Motor neuron (in vitro differentiated cells): ENCODE measurements around the gene PSKH1. TPM values are rescaled to one million over a fixed set of nuclear protein-coding genes. Genes with fewer than 3 reads are reported as not detected.
A peak's percentile ranks its signal among the peaks of the same experiment; 100 is the strongest.
"Not testable (repeated sequence)": the region's sequence is repeated elsewhere in the genome, so short reads cannot be mapped to it uniquely, and the experiment has no call there.

Source experiments
- ATAC-seq, 8 experiments: fragments of 200-7000 bp; cut with Tn5 transposase; replicated peaks in 6 of 8; 2 replicates each; pipeline ENCODE4 v1.8.0; 2021; ENCODE audit warnings: mild to moderate bottlenecking in 8 of 8, moderate library complexity in 8 of 8
- H3K27ac ChIP-seq, 2 donors: fragments of 250-450 bp; sonication (Bioruptor Pico); 2 replicates each; pipeline ENCODE4 v1.9.0; 2021; ENCODE audit warnings: antibody characterized with exemption in 2 of 2, mild to moderate bottlenecking in 2 of 2, moderate library complexity in 1 of 2
- H3K4me1 ChIP-seq, 2 donors: fragments of 250-450 bp; sonication (Bioruptor Pico); replicated peaks in 1 of 2; 2 replicates each; pipeline ENCODE4 v1.6.1; 2021; ENCODE audit warnings: antibody characterized with exemption in 2 of 2, mild to moderate bottlenecking in 2 of 2, moderate library complexity in 1 of 2
- H3K4me3 ChIP-seq, 5 donors: fragments of 250-450 bp; sonication (Bioruptor Pico); 2 replicates each; pipeline ENCODE4 v1.9.0; 2021; ENCODE audit warnings: antibody characterized with exemption in 5 of 5, mild to moderate bottlenecking in 5 of 5, moderate library complexity in 4 of 5
- WGBS, 10 experiments: fragments of 450-650 bp; shearing (Covaris generic); methylation state at CpG; one replicate each; pipeline ENCODE4 v1.0.0; 2022; 5-methylcytosine and 5-hydroxymethylcytosine counted together
- in situ Hi-C, 9 experiments: fragments of 400-800 bp; cut with MboI; loops; one replicate each; pipeline ENCODE4 v1.15.0; 2021; ENCODE audit warnings: low sequenced_read_pairs in 9 of 9, low pct_unique_long_range_greater_than_20kb in 2 of 9; ENCODE audit not compliant: unreplicated experiment in 9 of 9
- total RNA-seq, 8 experiments: library from RNA; unstranded; fragments of 300-600 nt; gene quantifications; 2 replicates each; pipeline versions ENCODE4 v1.2.3 to v1.2.4, GENCODE V29; 2022

The PSKH1 gene
- total RNA-seq, 8 experiments from 2014 or later: 7.2 to 35.2 (median 13.9) TPM

- Histone ChIP-seq H3K4me1 (no peaks in the 10 kb centered on the region), H3K4me3 (no peak overlapping the region), H3K27ac (no peak overlapping the region)
- 89 to 100% (median 95%) methylated on average over 1 to 11 of the region's 11 CpGs; no CpG with 5 or more reads in 3 of the 10 experiments for WGBS, 10 experiments
- peak in 2 of 8 experiments; percentile 51 to 71 for ATAC-seq
- in situ Hi-C loops: no loop called here
Measured at GRCh38 chr16:67907397-67908180, 14.5 kb downstream of the PSKH1 start.

GRCh38 chr16:67909056-67909742 is 16.1 kb downstream of the PSKH1 start:
- H3K4me1 ChIP-seq: no peaks in the 10 kb centered on the region
- ATAC-seq: no peak
- 40 to 100% (median 96%) methylated on average over 1 to 9 of the region's 36 CpGs; no CpG with 5 or more reads in 4 of the 10 experiments for WGBS, 10 experiments
- H3K27ac ChIP-seq: no peak overlapping the region
- H3K4me3 ChIP-seq: no peak overlapping the region
- in situ Hi-C loops: no loop called here

- ATAC-seq: peak; percentile 79 to 99 (median 92)
- Histone ChIP-seq H3K4me1 (no peaks in the 10 kb centered on the region), H3K4me3 (no peak overlapping the region), H3K27ac (no peak overlapping the region)
- WGBS, 10 experiments: 63 to 100% (median 80%) methylated on average over 1 of the region's 2 CpGs; no CpG with 5 or more reads in 5 of the 10 experiments
- in situ Hi-C loops: no loop called here
Measured at GRCh38 chr16:67910158-67910557, 17.1 kb downstream of the PSKH1 start.

- in situ Hi-C loops: no loop called here
- 53 to 100% (median 84%) methylated on average over 1 to 5 of the region's 7 CpGs; no CpG with 5 or more reads in 4 of the 10 experiments for WGBS, 10 experiments
- peaks cover 0 to 10% of the 10 kb centered on the region in 2 donors for H3K4me1 ChIP-seq
- H3K4me3 ChIP-seq: no peak overlapping the region
- no peak overlapping the region for H3K27ac ChIP-seq
- ATAC-seq: peak in 1 of 8 experiments; percentile 34
Measured at GRCh38 chr16:67914758-67915495, 21.9 kb downstream of the PSKH1 start.

DNA sequence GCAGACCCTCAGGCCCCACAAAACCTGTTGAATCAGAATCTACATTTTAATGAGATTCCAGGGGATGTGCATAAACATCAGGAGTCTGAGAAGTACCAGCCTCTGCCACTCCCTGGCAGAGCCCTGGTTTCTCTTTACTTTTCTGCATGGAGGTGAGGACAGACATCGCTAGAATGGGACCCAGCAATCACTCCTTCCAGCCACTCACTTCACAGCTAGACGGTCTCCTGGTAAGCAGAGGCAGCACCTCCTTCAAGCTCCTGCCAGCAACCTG is 22.4 kb downstream of the PSKH1 start:
- in situ Hi-C loops, H3K27ac ChIP-seq, H3K4me3 ChIP-seq: not testable (repeated sequence)
- no CpG with 5 or more reads among the region's 2 CpGs for WGBS, 10 experiments
- peak in 1 of 8 experiments; percentile 84 for ATAC-seq
- peaks cover 0 to 10% of the 10 kb centered on the region in 2 donors for H3K4me1 ChIP-seq

DNA sequence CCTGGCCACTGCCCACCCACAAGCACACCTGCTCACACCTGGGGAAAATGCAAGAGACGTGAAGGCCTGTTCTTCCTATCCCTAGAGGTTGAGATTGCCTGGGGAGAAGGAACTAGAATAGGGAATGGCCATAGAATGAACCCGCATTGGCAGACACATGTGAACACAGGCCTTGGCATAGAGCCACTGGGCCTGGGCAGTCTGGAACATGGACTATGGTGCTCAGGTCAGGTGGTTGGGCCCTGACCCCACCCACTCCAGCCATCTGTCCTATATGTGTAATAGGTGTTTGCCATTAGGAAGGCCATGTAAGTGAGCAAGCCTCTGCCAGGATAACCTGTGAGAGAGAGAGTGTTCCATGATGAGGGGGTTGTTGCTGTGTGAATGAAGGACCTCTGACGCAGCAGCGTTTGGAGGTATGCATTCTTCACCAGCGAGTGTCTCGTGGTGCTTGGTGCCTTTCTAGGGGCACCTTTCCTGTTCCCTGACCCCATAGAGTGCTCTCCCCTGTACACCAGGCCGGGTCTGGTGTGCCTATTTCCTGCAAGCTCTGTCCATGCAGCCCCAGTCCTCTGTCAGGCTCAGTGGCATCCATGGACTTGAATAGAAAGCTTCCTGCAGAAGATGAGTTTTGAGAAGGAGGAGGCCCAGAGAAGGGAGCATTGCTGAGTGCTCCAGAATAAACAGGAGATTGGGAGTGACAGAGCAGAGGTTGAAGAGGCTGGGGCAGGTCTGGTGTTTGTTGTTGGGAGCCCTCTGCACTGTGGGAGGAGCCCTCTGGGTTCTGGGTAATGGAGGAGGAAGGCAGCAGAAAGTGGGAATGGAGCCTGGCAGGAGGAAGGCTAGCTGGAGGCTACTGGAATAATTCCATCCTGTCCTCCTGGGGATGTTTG is 23.0 kb downstream of the PSKH1 start:
- in situ Hi-C loops: no loop called here
- peak in 3 of 8 experiments; percentile 6 to 20 (median 17) for ATAC-seq
- peaks cover 0 to 10% of the 10 kb centered on the region in 2 donors for H3K4me1 ChIP-seq
- H3K27ac ChIP-seq: no peak overlapping the region
- H3K4me3 ChIP-seq: no peak overlapping the region
- WGBS, 10 experiments: 43 to 100% (median 87%) methylated on average over 1 to 3 of the region's 7 CpGs; no CpG with 5 or more reads in 4 of the 10 experiments

DNA sequence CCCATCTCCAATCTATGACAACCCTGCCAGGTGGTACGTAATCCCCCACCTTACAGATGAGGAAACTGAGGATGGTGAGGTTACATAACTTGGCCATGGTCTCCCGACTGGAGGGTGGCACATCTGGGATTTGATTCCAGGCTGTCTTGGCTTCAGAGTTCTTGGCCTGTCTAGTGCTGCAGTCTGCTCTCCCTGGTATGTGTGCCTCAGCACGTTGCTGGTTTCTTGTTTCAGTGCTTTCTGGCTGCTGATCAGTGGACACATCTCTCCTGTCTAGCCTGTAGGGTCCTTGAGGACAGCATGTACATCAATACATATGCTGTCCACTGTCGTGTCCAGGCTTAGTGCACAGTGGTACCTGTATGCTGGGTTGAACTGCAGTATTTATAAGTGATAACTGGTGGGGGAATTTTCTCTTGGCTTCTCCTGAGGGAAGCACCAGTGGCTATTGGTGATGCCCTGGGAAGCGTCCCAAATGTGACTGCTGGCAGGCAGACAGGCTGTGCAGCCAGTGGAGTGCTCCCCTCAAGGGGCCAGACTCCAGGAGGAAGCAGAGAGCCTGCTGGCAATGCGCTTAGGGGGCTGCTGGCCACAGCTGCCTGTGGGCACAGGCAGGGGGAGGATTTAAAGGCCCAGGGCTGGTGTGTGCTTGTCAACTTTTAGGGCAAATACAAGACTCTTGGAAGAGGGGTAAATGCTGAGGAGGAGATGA is 24.2 kb downstream of the PSKH1 start:
- peak in 5 of 8 experiments; percentile 63 to 71 (median 70) for ATAC-seq
- 5 to 83% (median 41%) methylated on average over 1 to 5 of the region's 6 CpGs; no CpG with 5 or more reads in 3 of the 10 experiments for WGBS, 10 experiments

GRCh38 chr16:67917852-67918236 is 24.8 kb downstream of the PSKH1 start:
- peak in 7 of 8 experiments; percentile 29 to 98 (median 97) for ATAC-seq
- H3K4me1 ChIP-seq: peaks cover 0 to 10% of the 10 kb centered on the region in 2 donors
- H3K4me3 ChIP-seq: no peak overlapping the region
- WGBS, 10 experiments: 20 to 60% (median 57%) methylated on average over 1 to 3 of the region's 4 CpGs; no CpG with 5 or more reads in 5 of the 10 experiments
- in situ Hi-C loops: no loop called here
- peak overlapping the region; percentile 43 to 71 for H3K27ac ChIP-seq

More for the DNA sequence above, 24.2 kb downstream of the PSKH1 start:
- Histone ChIP-seq H3K27ac (peak overlapping the region; percentile 22 to 71), H3K4me1 (peaks cover 0 to 10% of the 10 kb centered on the region in 2 donors), H3K4me3 (no peak overlapping the region)
- in situ Hi-C loops: no loop called here

DNA sequence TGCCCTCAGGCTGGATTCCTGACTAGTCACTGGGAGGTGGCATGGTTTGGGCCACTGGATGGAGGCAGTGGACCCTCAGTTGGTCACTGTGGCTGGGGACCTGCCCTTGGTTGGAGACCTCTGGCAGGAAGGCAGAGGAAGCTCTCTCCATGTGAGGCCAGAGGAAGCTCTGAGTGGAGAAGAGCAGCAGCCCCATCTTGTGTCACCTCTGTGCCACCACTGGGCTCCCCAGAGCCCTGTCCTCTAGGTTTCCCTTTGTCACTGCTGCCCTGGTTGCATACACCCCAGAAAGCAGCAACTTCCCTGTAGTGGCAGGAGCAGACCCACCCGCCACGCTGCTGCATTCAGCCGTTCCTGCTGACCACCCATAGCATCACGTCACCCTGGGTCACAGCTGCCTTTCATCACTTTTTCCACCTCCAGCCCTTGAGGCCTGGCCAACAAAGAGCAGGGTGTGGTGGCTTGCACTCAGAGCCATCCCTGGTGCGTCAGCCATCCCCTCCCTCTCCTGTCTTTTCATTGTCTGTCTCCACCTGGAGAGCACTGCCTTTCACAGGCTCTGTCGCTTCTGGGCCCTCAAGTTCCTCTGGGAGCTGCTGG is 26.7 kb downstream of the PSKH1 start:
- 40 to 100% (median 90%) methylated on average over 1 to 5 of the region's 6 CpGs; no CpG with 5 or more reads in 3 of the 10 experiments for WGBS, 10 experiments

GRCh38 chr16:67922221-67922620 is 29.2 kb downstream of the PSKH1 start:
- ATAC-seq: no peak
- Histone ChIP-seq H3K4me3 (no peak overlapping the region), H3K4me1 (peaks cover 0 to 7% of the 10 kb centered on the region in 2 donors), H3K27ac (no peak overlapping the region)
- 0 to 94% (median 77%) methylated on average over 1 to 4 of the region's 5 CpGs; no CpG with 5 or more reads in 4 of the 10 experiments for WGBS, 10 experiments
- in situ Hi-C loops: no loop called here

More for the DNA sequence above, 26.7 kb downstream of the PSKH1 start:
- Histone ChIP-seq H3K27ac (no peak overlapping the region), H3K4me3 (no peak overlapping the region), H3K4me1 (peaks cover 0 to 10% of the 10 kb centered on the region in 2 donors)
- in situ Hi-C loops: no loop called here
- peak in 2 of 8 experiments; percentile 76 to 82 for ATAC-seq

DNA sequence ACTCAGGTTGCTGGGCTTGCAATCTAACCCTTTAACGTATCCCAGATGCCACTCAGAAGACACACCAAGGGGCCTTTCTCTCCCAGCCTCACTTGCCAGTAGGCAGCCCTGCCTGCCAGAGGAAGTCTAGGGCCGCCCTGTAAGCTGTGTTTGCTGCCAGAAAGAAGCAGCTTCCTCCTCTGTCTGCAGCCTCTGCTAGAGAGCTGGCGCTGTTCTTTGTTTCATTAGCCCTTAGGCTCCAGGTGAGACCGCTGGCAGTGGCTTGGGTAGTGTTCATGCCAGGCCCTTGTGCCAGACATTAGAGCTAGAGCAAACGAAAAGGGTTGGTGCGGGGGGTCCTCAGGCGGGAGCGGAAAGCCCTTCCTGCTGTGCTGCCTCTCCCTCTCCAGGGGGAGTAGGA is 29.7 kb downstream of the PSKH1 start:
- H3K4me1 ChIP-seq: peaks cover 0 to 2% of the 10 kb centered on the region in 2 donors
- in situ Hi-C loops: no loop called here
- WGBS, 10 experiments: 0 to 100% (median 90%) methylated on average over 1 to 5 of the region's 8 CpGs; no CpG with 5 or more reads in 3 of the 10 experiments
- H3K27ac ChIP-seq: no peak overlapping the region
- ATAC-seq: no peak
- H3K4me3 ChIP-seq: no peak overlapping the region
